OCI-LY1 (cell line): ENCODE data around the gene MYO5B.
"Not testable (repeated sequence)": the region's sequence is repeated elsewhere in the genome, so short reads cannot be mapped to it uniquely, and the experiment has no call there.

Source experiments
- H2AFZ ChIP-seq: fragments of 200-600 bp; sonication (generic), shearing (Covaris generic); 2 replicates; pipeline ENCODE4 v1.6.0; 2014; ENCODE audit warnings: antibody characterized with exemption, mild to moderate bottlenecking, low read length
- H3F3A ChIP-seq: fragments of 200-600 bp; sonication (generic), shearing (Covaris generic); 2 replicates; pipeline ENCODE4 v1.6.0; 2014; ENCODE audit warnings: mild to moderate bottlenecking, antibody characterized with exemption, low read length, moderate library complexity; ENCODE audit not compliant: insufficient read depth
- H3K27ac ChIP-seq: fragments of 200-600 bp; sonication (generic); 2 replicates; pipeline ENCODE4 v1.5.1; 2014; ENCODE audit warnings: low read length, mixed run types, mild to moderate bottlenecking, low read depth; ENCODE audit not compliant: poor library complexity, severe bottlenecking
- H3K27me3 ChIP-seq: fragments of 200-600 bp; sonication (generic); 2 replicates; pipeline ENCODE4 v1.6.0; 2014; ENCODE audit warnings: antibody characterized with exemption, mild to moderate bottlenecking, low read length, moderate library complexity; ENCODE audit not compliant: insufficient read depth
- H3K36me3 ChIP-seq: fragments of 200-600 bp; sonication (generic); 2 replicates; pipeline ENCODE4 v1.6.1; 2014; ENCODE audit warnings: mild to moderate bottlenecking, antibody characterized with exemption, low read length, moderate library complexity, mixed read lengths; ENCODE audit not compliant: insufficient read depth
- H3K4me1 ChIP-seq: fragments of 200-600 bp; sonication (generic); 2 replicates; pipeline ENCODE4 v1.5.1; 2014; ENCODE audit warnings: mild to moderate bottlenecking, low read length, moderate library complexity; ENCODE audit not compliant: insufficient read depth, severe bottlenecking
- H3K4me2 ChIP-seq: fragments of 200-600 bp; sonication (generic), shearing (Covaris generic); 2 replicates; pipeline ENCODE4 v1.6.1; 2014; ENCODE audit warnings: low read length
- H3K4me3 ChIP-seq: fragments of 200-600 bp; sonication (generic); 2 replicates; pipeline ENCODE4 v1.5.1; 2014; ENCODE audit warnings: low read length, low read depth, mild to moderate bottlenecking, mixed read lengths; ENCODE audit not compliant: poor library complexity, severe bottlenecking
- H3K79me2 ChIP-seq: fragments of 200-600 bp; shearing (Covaris generic); 2 replicates; pipeline ENCODE4 v1.6.1; 2016; ENCODE audit warnings: mixed run types, low read length, mixed read lengths; ENCODE audit not compliant: insufficient read depth
- H3K9ac ChIP-seq: fragments of 200-600 bp; sonication (generic), shearing (Covaris generic); 2 replicates; pipeline ENCODE4 v1.6.1; 2014; ENCODE audit warnings: mild to moderate bottlenecking, low read length, mixed read lengths
- H3K9me2 ChIP-seq: fragments of 200-600 bp; sonication (generic), shearing (Covaris generic); 2 replicates; pipeline ENCODE4 v1.6.1; 2014; ENCODE audit warnings: low read depth, mild to moderate bottlenecking, low read length, mixed read lengths
- H3K9me3 ChIP-seq: fragments of 200-600 bp; shearing (Covaris generic); 2 replicates; pipeline ENCODE4 v1.6.1; 2014; ENCODE audit warnings: low read length, mixed read lengths
- H4K20me1 ChIP-seq: fragments of 200-600 bp; sonication (generic), shearing (Covaris generic); 2 replicates; pipeline ENCODE4 v1.6.0; 2016; ENCODE audit warnings: mild to moderate bottlenecking, low read length; ENCODE audit not compliant: insufficient read depth
- EZH2 ChIP-seq: fragments of 200-600 bp; sonication (generic), shearing (Covaris generic); IDR thresholded peaks from 2 replicates; pipeline ENCODE4 v1.8.0; 2017; ENCODE audit warnings: borderline replicate concordance, mixed run types, mild to moderate bottlenecking, antibody characterized with exemption, low read length, moderate library complexity, mixed read lengths
- TF ChIP-seq, protein P1 (sequence below): fragments of 200-600 bp; sonication (generic), shearing (Covaris generic); IDR thresholded peaks from 2 replicates; pipeline ENCODE4 v1.5.1; 2017; ENCODE audit warnings: mild to moderate bottlenecking, antibody characterized with exemption, low read length, moderate library complexity, mixed read lengths

The MYO5B gene

DNA sequence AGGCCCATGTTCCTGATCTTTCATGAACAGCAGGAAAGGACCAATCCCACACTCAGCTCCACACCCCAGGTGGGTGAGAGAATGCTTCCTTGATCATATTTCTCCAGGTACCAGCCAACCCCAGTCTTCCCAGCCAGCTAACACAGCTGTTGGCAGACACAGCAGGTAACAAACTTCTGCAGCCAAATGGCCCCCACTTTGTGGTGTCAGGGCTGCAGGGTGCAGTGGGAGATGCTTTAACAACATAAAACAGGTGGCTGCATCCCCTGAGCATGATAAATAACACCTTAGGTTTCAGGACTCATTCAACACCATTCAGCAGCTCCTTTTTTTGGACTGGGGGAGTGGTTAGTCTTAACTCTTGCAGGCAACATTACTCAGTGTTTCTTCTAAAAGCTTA is 304.9 kb downstream of the MYO5B start:
- no peaks in the 10 kb centered on the region for H3K27me3 ChIP-seq
- TF ChIP-seq, protein P1, sequence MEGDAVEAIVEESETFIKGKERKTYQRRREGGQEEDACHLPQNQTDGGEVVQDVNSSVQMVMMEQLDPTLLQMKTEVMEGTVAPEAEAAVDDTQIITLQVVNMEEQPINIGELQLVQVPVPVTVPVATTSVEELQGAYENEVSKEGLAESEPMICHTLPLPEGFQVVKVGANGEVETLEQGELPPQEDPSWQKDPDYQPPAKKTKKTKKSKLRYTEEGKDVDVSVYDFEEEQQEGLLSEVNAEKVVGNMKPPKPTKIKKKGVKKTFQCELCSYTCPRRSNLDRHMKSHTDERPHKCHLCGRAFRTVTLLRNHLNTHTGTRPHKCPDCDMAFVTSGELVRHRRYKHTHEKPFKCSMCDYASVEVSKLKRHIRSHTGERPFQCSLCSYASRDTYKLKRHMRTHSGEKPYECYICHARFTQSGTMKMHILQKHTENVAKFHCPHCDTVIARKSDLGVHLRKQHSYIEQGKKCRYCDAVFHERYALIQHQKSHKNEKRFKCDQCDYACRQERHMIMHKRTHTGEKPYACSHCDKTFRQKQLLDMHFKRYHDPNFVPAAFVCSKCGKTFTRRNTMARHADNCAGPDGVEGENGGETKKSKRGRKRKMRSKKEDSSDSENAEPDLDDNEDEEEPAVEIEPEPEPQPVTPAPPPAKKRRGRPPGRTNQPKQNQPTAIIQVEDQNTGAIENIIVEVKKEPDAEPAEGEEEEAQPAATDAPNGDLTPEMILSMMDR: no peak
- no peak for TF ChIP-seq EZH2
- H3K9me2 ChIP-seq: no peaks in the 10 kb centered on the region
- H3F3A ChIP-seq: no peaks in the 10 kb centered on the region
- H3K4me3 ChIP-seq: no peak overlapping the region
- H2AFZ ChIP-seq: no peak overlapping the region
- no peak overlapping the region for H3K4me2 ChIP-seq
- H3K79me2 ChIP-seq: no peaks in the 10 kb centered on the region
- H3K27ac ChIP-seq: no peak overlapping the region
- H3K4me1 ChIP-seq: no peaks in the 10 kb centered on the region
- no peaks in the 10 kb centered on the region for H3K36me3 ChIP-seq
- no peaks in the 10 kb centered on the region for H3K9me3 ChIP-seq
- H4K20me1 ChIP-seq: no peaks in the 10 kb centered on the region
- H3K9ac ChIP-seq: no peak overlapping the region

DNA sequence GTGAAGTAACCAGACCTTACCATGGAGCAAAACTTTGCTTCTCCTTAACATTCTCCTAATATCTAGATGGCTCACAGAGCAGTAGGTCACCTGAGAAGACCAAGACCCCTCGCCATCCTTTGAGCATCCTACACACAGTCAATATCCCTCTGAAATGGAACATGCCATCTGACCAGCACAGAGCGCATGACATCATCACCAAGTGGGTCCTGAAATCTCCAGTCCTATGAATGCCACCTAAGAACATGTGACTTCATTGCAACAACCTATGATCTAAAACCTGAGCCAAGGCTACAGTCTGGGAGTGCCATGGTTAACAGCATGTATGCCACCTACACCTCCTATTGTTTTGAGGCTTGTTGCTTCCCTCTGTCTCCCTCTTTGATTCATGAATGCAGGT is 305.4 kb downstream of the MYO5B start:
- not testable (repeated sequence) for H3K79me2 ChIP-seq, H3K4me3 ChIP-seq, H3K27ac ChIP-seq, H3K4me1 ChIP-seq, H3K27me3 ChIP-seq, H2AFZ ChIP-seq, H3K4me2 ChIP-seq, H3K9ac ChIP-seq, H3K9me2 ChIP-seq, H3K9me3 ChIP-seq, H4K20me1 ChIP-seq, H3K36me3 ChIP-seq, H3F3A ChIP-seq

DNA sequence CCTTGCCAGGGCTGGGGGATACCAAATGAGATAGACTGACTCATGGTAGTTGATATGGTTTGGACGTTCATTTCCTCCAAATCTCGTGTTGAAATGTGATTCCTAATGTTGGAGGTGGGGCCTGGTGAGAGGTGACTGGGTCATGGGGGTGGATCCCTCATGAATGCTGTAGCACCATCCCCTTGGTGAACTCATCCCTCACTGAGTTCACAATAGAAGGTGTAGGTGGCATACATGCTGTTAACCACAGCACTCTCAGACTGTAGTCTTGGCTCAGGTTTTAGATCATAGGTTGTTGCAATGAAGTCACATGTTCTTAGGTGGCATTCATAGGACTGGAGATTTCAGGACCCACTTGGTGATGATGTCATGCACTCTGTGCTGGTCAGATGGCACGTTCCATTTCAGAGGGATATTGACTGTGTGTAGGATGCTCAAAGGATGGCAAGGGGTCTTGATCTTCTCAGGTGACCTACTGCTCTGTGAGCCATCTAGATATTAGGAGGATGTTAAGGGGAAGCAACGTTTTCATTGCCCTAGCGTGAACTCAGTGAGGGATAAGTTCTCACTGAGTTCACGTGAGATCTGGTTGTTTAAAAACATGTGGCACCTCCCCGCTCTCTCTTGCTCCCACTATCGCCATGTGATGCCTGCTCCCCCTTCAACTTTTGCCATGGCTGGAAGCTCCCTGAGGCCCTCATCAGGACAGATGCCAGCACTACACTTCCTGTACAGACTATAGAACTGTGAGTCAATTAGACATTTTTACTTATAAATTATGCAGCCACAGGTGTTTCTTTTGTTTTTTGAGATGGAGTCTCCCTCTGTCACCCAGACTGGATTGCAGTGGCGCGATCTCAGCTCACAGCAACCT is 307.8 kb downstream of the MYO5B start:
- H3K27me3 ChIP-seq: no peaks in the 10 kb centered on the region
- no peak overlapping the region for H3K4me3 ChIP-seq
- H3K4me1 ChIP-seq: no peaks in the 10 kb centered on the region
- no peak overlapping the region for H3K4me2 ChIP-seq
- no peaks in the 10 kb centered on the region for H4K20me1 ChIP-seq
- H2AFZ ChIP-seq: no peak overlapping the region
- no peaks in the 10 kb centered on the region for H3F3A ChIP-seq
- H3K27ac ChIP-seq: no peak overlapping the region
- H3K9ac ChIP-seq: no peak overlapping the region
- no peaks in the 10 kb centered on the region for H3K9me3 ChIP-seq
- H3K9me2 ChIP-seq: no peaks in the 10 kb centered on the region
- no peaks in the 10 kb centered on the region for H3K79me2 ChIP-seq
- TF ChIP-seq EZH2: no peak
- TF ChIP-seq, protein P1: 0 out of 2 replicates have a peak, but pooled peaks have one; percentile 15
- no peaks in the 10 kb centered on the region for H3K36me3 ChIP-seq

DNA sequence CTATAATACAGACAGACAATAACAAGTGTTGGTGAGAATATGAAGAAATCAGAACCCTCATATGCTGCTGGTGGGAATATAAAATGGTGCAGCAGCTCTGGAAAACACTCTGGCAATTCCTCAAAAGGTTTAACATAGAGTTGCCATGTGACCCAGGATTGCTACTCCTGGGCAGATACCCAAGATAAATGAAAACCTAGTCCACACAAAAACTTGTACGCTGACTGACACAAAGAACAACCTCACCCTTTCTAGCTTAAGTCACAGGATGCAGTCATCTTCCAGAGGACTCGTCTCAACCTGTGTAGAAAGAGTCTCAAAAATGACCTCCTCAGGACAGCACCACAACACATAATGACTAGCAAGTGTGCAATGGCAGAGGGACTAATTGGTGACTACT is 310.0 kb downstream of the MYO5B start:
- Histone ChIP-seq H3K9ac (no peak overlapping the region), H3K27me3 (no peaks in the 10 kb centered on the region), H3K9me3 (no peaks in the 10 kb centered on the region), H2AFZ (no peak overlapping the region), H3K36me3 (no peaks in the 10 kb centered on the region), H4K20me1 (no peaks in the 10 kb centered on the region), H3K27ac (no peak overlapping the region), H3K4me1 (no peaks in the 10 kb centered on the region), H3K4me3 (no peak overlapping the region), H3K4me2 (no peak overlapping the region), H3K79me2 (no peaks in the 10 kb centered on the region), H3K9me2 (no peaks in the 10 kb centered on the region), H3F3A (no peaks in the 10 kb centered on the region)
- no peak for TF ChIP-seq EZH2
- TF ChIP-seq, protein P1: no peak
